K562 (cell line): ENCODE results near the gene DNASE1L1. TPM values are rescaled to one million over a fixed set of nuclear protein-coding genes. Genes with fewer than 3 reads are reported as not detected.
A peak's percentile ranks its signal among the peaks of the same experiment; 100 is the strongest.

Experiments
- ATF7 ChIP-seq: fragments of 450-650 bp; IDR thresholded peaks from 2 replicates; pipeline ENCODE4 v1.7.1; 2014; ENCODE audit warnings: mild to moderate bottlenecking, moderate library complexity
- CAMTA2 ChIP-seq: fragments of 250-450 bp; sonication (Bioruptor Pico); conservative IDR thresholded peaks from 2 replicates; pipeline ENCODE4 v1.5.1; 2022
- CREM ChIP-seq: IDR thresholded peaks from 2 replicates; pipeline ENCODE4 v1.6.1; 2014; ENCODE audit warnings: antibody characterized with exemption, low read depth
- E2F6 ChIP-seq, 2 experiments: IDR thresholded peaks; 2 replicates each; pipeline ENCODE4 v1.6.1; 2011; ENCODE audit warnings: borderline replicate concordance in 1 of 2, control low read depth in 1 of 2, low read depth in 1 of 2, low read length in 1 of 2, mild to moderate bottlenecking in 1 of 2, mixed read lengths in 1 of 2, moderate library complexity in 1 of 2; ENCODE audit not compliant: insufficient read depth in 1 of 2, insufficient read length in 1 of 2, poor library complexity in 1 of 2, severe bottlenecking in 1 of 2; ENCODE audit errors: extremely low read depth in 1 of 2
- FIP1L1 ChIP-seq: fragments of 200-400 bp; formaldehyde crosslinking; IDR thresholded peaks from 2 replicates; pipeline ENCODE4 v1.6.1; 2018; ENCODE audit warnings: mild to moderate bottlenecking, low read depth, low read length; ENCODE audit not compliant: poor library complexity, severe bottlenecking
- HDAC1 ChIP-seq, 2 experiments: fragments of 450-650 bp; IDR thresholded peaks; 2 replicates each; pipeline ENCODE4 v1.6.1; 2016 to 2017; ENCODE audit warnings: inconsistent platforms in 1 of 2, mild to moderate bottlenecking in 1 of 2, moderate library complexity in 1 of 2
- MAX ChIP-seq: sonication (generic); formaldehyde crosslinking; IDR thresholded peaks from 2 replicates; pipeline ENCODE4 v1.9.0; 2022; ENCODE audit warnings: mild to moderate bottlenecking, missing genetic modification reagents
- MXI1 ChIP-seq: IDR thresholded peaks from 2 replicates; pipeline ENCODE4 v1.6.1; 2011; ENCODE audit warnings: low read depth, mild to moderate bottlenecking, improper control_type of control experiment, low read length
- NFYB ChIP-seq: IDR thresholded peaks from 2 replicates; pipeline ENCODE4 v1.6.1; 2011; ENCODE audit warnings: mild to moderate bottlenecking, moderate library complexity; ENCODE audit not compliant: insufficient read length; ENCODE audit errors: extremely low read depth
- POLR2A ChIP-seq: fragments of 450-650 bp; conservative IDR thresholded peaks from 2 replicates; pipeline ENCODE4 v1.6.1; 2016
- PURB ChIP-seq: sonication (generic); formaldehyde crosslinking; IDR thresholded peaks from 2 replicates; pipeline ENCODE4 v1.9.0; 2021; ENCODE audit warnings: low read depth, mild to moderate bottlenecking, missing genetic modification reagents
- RBM17 ChIP-seq: fragments of 200-400 bp; formaldehyde crosslinking; IDR thresholded peaks from 2 replicates; pipeline ENCODE4 v1.6.1; 2017; ENCODE audit warnings: low read depth, mild to moderate bottlenecking, low read length, borderline replicate concordance
- RHOXF2B ChIP-seq: fragments of 250-450 bp; sonication (Bioruptor Pico); conservative IDR thresholded peaks from 2 replicates; pipeline ENCODE4 v1.5.1; 2021
- SMARCA4 ChIP-seq: fragments of 450-650 bp; IDR thresholded peaks from 2 replicates; pipeline ENCODE4 v1.6.1; 2016
- SP1 ChIP-seq: sonication (generic); formaldehyde crosslinking; IDR thresholded peaks from 2 replicates; pipeline ENCODE4 v1.8.1; 2022; ENCODE audit warnings: mild to moderate bottlenecking, missing genetic modification reagents
- TCF3 ChIP-seq: sonication (generic); formaldehyde crosslinking; IDR thresholded peaks from 2 replicates; pipeline ENCODE4 v1.4.0; 2020; ENCODE audit warnings: mild to moderate bottlenecking, missing genetic modification reagents
- TCF7L2 ChIP-seq: fragments of 150-350 bp; IDR thresholded peaks from 2 replicates; pipeline ENCODE4 v1.6.1; 2016; ENCODE audit warnings: low read depth, mild to moderate bottlenecking, low read length, moderate library complexity
- THRAP3 ChIP-seq: fragments of 450-650 bp; IDR thresholded peaks from 2 replicates; pipeline ENCODE4 v1.6.1; 2016; ENCODE audit warnings: mild to moderate bottlenecking, inconsistent platforms, borderline replicate concordance
- ZBTB12 ChIP-seq: fragments of 250-450 bp; sonication (Bioruptor Pico); IDR thresholded peaks from 2 replicates; pipeline ENCODE4 v1.4.0; 2020
- ZNF12 ChIP-seq: sonication (generic); formaldehyde crosslinking; IDR thresholded peaks from 2 replicates; pipeline ENCODE4 v1.4.0; 2020; ENCODE audit warnings: mild to moderate bottlenecking, missing genetic modification reagents
- ZNF274 ChIP-seq: IDR thresholded peaks from 2 replicates; pipeline ENCODE4 v1.6.1; 2011; ENCODE audit warnings: low read depth, mild to moderate bottlenecking, low read length, moderate library complexity, borderline replicate concordance
- ZNF436 ChIP-seq: fragments of 250-450, 450-650 bp; sonication (Bioruptor Pico); formaldehyde crosslinking; IDR thresholded peaks from 2 replicates; pipeline ENCODE4 v1.7.0; 2020; ENCODE audit warnings: mild to moderate bottlenecking
- ZNF584 ChIP-seq: fragments of 200-800 bp; sonication (Bioruptor generic); IDR thresholded peaks from 2 replicates; pipeline ENCODE4 v1.6.1; 2016; ENCODE audit warnings: low read depth, mild to moderate bottlenecking, missing genetic modification characterization, missing compliant biosample characterization
- ZNF644 ChIP-seq: fragments of 200-800 bp; sonication (Bioruptor generic); IDR thresholded peaks from 2 replicates; pipeline ENCODE4 v1.6.1; 2016; ENCODE audit warnings: low read depth, missing genetic modification characterization, missing compliant biosample characterization
- ZNF780A ChIP-seq: fragments of 250-450 bp; sonication (Bioruptor Pico); IDR thresholded peaks from 2 replicates; pipeline ENCODE4 v1.5.0; 2021; ENCODE audit warnings: mild to moderate bottlenecking
- polyA plus RNA-seq, 8 experiments: library from polyadenylated mRNA; depleted of rRNA in 4 of 8; stranded (reverse) in 5 of 8; unstranded in 3 of 8; fragments of >200 nt; fragmentation: Nextera tagmentation in 2 of 8; fragmentation: Illumina TruSeq in 1 of 8; extraction: Ambion mirVana in 2 of 8; extraction: Trizol in 1 of 8; gene quantifications; 2 replicates each; pipeline versions ENCODE4 v1.2.1 to v1.2.3, GENCODE V29; 2011 to 2014; ENCODE audit warnings: inconsistent platforms in 1 of 8, missing spikeins in 1 of 8
- total RNA-seq, 7 experiments: library from RNA; depleted of rRNA in 6 of 7; stranded (reverse); fragments of >200 nt in 6 of 7; fragmentation: Illumina TruSeq in 2 of 7; extraction: Trizol in 2 of 7; gene quantifications; 2 replicates each; pipeline versions ENCODE4 v1.2.1 to v1.2.3, GENCODE V29; 2011 to 2021; ENCODE audit warnings: low replicate concordance in 1 of 7
- TF ChIP-seq, protein P1 (sequence below), 3 experiments: fragments of 200-800 bp in 1 of 3; sonication (Bioruptor generic) in 1 of 3; sonication (generic) in 1 of 3; formaldehyde crosslinking in 1 of 3; IDR thresholded peaks; 2 replicates each; pipeline versions ENCODE4 v1.6.1 to v1.8.0; 2016 to 2022; ENCODE audit warnings: mild to moderate bottlenecking in 2 of 3, missing compliant biosample characterization in 2 of 3, missing genetic modification characterization in 2 of 3, missing genetic modification reagents in 1 of 3

The DNASE1L1 gene
- total and polyA plus RNA-seq, 9 of the 15 experiments (the other 6 are each of a cell fraction or from before 2014, with no cell fraction given): 0.73 to 12.6 (median 7.9) TPM

GRCh38 chrX:154368630-154369448, 40.2 kb downstream of the DNASE1L1 start (continued):
- no peak for TF ChIP-seq ZNF780A
- no peak for TF ChIP-seq TCF7L2
- TF ChIP-seq ZNF12 (CRISPR knock-in tag): no peak
- no peak for TF ChIP-seq THRAP3
- TF ChIP-seq MXI1: peak; percentile 55; the same call in 1 of the 2 replicates
- TF ChIP-seq ZBTB12 (CRISPR knock-in tag): no peak
- TF ChIP-seq SP1 (CRISPR knock-in tag): peak; percentile 46; the same call in 1 of the 2 replicates
- TF ChIP-seq, protein P1, sequence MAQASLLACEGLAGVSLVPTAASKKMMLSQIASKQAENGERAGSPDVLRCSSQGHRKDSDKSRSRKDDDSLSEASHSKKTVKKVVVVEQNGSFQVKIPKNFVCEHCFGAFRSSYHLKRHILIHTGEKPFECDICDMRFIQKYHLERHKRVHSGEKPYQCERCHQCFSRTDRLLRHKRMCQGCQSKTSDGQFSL (CRISPR knock-in tag; IDR thresholded peaks at IDR 0.05): peak; percentile 82
- TF ChIP-seq, protein P1 (tag; IDR thresholded peaks at IDR 0.05): peak in 1 of 2 experiments; percentile 10; a peak in 1 of 4 replicates
- TF ChIP-seq MAX (CRISPR knock-in tag): peak; percentile 68
- TF ChIP-seq RHOXF2B (CRISPR knock-in tag): no peak
- no peak for TF ChIP-seq ZNF436
- TF ChIP-seq SMARCA4: peak; percentile 50; the same call in 1 of the 2 replicates
- 0 out of 2 replicates have a peak, but pooled peaks have one; percentile 18 for TF ChIP-seq CREM
- TF ChIP-seq ZNF274: no peak
- TF ChIP-seq POLR2A: peak; percentile 59
- no peak for TF ChIP-seq RBM17
- TF ChIP-seq PURB: no peak
- 0 out of 2 replicates have a peak, but pooled peaks have one; percentile 22 for TF ChIP-seq TCF3 (CRISPR knock-in tag)
- no peak for TF ChIP-seq ZNF644 (tag)
- TF ChIP-seq ATF7: peak; percentile 74
- no peak for TF ChIP-seq ZNF584 (CRISPR knock-in tag)
- TF ChIP-seq CAMTA2 (CRISPR knock-in tag): no peak
- TF ChIP-seq FIP1L1: no peak
- peak in 1 of 2 experiments; percentile 31 for TF ChIP-seq E2F6 (IDR thresholded peaks at IDR 0.05; ENCODE audit: borderline replicate concordance in 1 of 2, extremely low read depth in 1 of 2, insufficient read depth in 1 of 2, insufficient read length in 1 of 2, low read depth in 1 of 2, low read length in 1 of 2, poor library complexity in 1 of 2, severe bottlenecking in 1 of 2)
- TF ChIP-seq NFYB: no peak
- peak in 1 of 2 experiments; percentile 43; a peak in 1 of 4 replicates for TF ChIP-seq HDAC1 (IDR thresholded peaks at IDR 0.05)
